ENCODE results near the gene SLC27A5. TPM values are rescaled to one million over a fixed set of nuclear protein-coding genes. Genes with fewer than 3 reads are reported as not detected.

Gene SLC27A5
- total and polyA plus RNA-seq, 2 experiments from 2014 or later, result 9.0 to 19.1 TPM

DNA sequence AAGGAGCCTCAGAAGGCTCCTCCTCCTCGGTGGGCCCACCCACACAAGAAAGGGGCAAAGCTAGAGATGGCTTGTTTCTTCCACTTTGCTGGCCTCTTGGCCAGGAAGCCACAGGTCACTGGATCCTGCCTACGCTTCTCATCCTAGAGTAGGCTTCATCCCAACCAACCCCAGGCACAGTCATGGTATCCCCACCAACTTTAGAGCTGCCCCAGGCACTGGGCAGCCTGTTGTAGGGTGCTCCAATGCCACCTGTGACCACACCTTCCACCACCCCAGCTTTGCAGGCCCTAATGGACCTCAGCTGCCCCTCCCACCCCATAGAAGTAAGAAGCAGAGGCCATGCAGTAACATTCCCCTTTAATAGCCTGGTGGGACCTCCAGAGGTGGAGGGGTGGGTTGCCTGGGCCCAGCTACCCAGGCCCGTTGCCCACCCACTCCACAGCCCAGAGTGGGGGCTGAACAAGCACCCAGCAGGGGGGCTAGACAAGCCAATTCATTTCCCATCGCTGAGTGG, 43.6 kb upstream of the SLC27A5 start:
- peak overlapping the region; percentile 93 for H3K4me2 ChIP-seq
- no peak overlapping the region for H2AFZ ChIP-seq
- no peaks in the 10 kb centered on the region for H3K9me3 ChIP-seq (ENCODE audit: low read depth)
- H3K4me1 ChIP-seq (ENCODE audit: insufficient read depth), result peaks cover 27% of the 10 kb centered on the region
- H4K20me1 ChIP-seq (ENCODE audit: insufficient read depth, poor library complexity, severe bottlenecking), result peaks cover 3% of the 10 kb centered on the region
- no peaks in the 10 kb centered on the region for H3K9me2 ChIP-seq (replicated peaks; ENCODE audit: insufficient read depth)
- WGBS (ENCODE audit: low lambda C conversion rate, missing lambda C conversion rate), result 68% methylated on average over 3 of the region's 4 CpGs
- no peak for TF ChIP-seq EZH2 (IDR thresholded peaks at IDR 0.05; ENCODE audit: borderline replicate concordance)
- no peak for TF ChIP-seq EZH2phosphoT487 (IDR thresholded peaks at IDR 0.05; ENCODE audit: low read depth, severe bottlenecking, unreplicated experiment)
- TF ChIP-seq, protein P1, sequence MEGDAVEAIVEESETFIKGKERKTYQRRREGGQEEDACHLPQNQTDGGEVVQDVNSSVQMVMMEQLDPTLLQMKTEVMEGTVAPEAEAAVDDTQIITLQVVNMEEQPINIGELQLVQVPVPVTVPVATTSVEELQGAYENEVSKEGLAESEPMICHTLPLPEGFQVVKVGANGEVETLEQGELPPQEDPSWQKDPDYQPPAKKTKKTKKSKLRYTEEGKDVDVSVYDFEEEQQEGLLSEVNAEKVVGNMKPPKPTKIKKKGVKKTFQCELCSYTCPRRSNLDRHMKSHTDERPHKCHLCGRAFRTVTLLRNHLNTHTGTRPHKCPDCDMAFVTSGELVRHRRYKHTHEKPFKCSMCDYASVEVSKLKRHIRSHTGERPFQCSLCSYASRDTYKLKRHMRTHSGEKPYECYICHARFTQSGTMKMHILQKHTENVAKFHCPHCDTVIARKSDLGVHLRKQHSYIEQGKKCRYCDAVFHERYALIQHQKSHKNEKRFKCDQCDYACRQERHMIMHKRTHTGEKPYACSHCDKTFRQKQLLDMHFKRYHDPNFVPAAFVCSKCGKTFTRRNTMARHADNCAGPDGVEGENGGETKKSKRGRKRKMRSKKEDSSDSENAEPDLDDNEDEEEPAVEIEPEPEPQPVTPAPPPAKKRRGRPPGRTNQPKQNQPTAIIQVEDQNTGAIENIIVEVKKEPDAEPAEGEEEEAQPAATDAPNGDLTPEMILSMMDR (IDR thresholded peaks at IDR 0.05; ENCODE audit: poor library complexity), result no peak
- DNase-seq (ENCODE audit: low spot score), result no peak
- peaks cover 55% of the 10 kb centered on the region for H3K79me2 ChIP-seq
- no peaks in the 10 kb centered on the region for H3K36me3 ChIP-seq (replicated peaks; ENCODE audit: insufficient read depth, low read depth)
- H3K4me3 ChIP-seq, result no peak overlapping the region
- no peaks in the 10 kb centered on the region for H3K27me3 ChIP-seq
- H3K27ac ChIP-seq, result peak overlapping the region; percentile 95

DNA sequence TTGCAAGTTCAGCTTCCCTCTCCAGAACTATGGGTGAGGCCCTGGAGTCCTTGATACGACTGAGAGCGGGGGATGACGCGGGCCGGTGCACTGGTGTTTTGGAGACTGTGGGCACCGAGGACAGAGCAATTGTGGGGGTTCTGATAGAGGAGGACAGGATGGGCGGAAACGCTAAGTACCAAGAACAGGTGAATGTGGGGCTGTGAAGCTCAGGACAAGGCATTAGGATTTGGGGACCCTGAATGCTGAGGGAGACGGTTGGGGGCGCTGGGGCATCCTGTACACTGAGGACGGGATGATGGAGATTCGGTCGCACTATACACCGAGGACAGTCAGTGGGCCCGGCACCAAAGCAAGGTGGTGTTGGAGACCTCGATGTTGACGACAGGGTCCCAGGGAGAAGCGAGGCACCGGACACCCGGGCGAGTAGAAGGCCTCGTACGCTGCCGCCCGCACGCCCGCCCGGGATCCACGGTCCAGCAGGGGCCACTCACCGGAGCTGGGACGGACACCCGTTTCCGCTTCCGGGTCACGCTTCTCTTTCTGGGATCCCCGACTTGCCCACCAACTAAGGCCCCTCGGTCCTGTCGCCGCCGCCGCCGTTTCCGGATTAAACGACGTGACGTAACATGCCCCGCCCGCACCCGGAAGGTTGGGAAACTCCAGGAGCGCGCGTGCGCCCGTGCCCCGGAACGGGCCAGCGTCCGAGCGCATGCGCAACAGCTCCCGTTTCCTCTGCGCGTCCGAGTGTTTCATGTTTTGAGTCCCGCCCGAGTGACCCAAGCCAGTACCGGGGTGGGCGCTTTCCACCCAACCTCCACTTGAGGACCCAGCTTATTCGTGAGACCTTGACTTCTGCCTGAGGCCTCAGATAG, 42.9 kb upstream of the SLC27A5 start, which contains the start of gene CHMP2A:
Gene CHMP2A (minus strand): TSS at position 612 of the 875 bp plus-strand sequence. CDS start 893 bp downstream, outside the sequence.
- peak within 1 kb of the TSS; percentile 50 for H3K4me3 ChIP-seq
- peaks cover 3% of the 10 kb centered on the region for H4K20me1 ChIP-seq (ENCODE audit: insufficient read depth, poor library complexity, severe bottlenecking)
- peak; percentile 99 for DNase-seq (ENCODE audit: low spot score)
- H2AFZ ChIP-seq, result peak within 1 kb of the TSS; percentile 23
- no peaks in the 10 kb centered on the region for H3K9me3 ChIP-seq (ENCODE audit: low read depth)
- peak within 1 kb of the TSS; percentile 95 for H3K27ac ChIP-seq
- peak within 1 kb of the TSS; percentile 94 for H3K4me2 ChIP-seq
- H3K4me1 ChIP-seq (ENCODE audit: insufficient read depth), result peaks cover 20% of the 10 kb centered on the region
- no peaks in the 10 kb centered on the region for H3K9me2 ChIP-seq (replicated peaks; ENCODE audit: insufficient read depth)
- WGBS (ENCODE audit: low lambda C conversion rate, missing lambda C conversion rate), result 2% methylated on average over 68 of the region's 69 CpGs
- no peaks in the 10 kb centered on the region for H3K36me3 ChIP-seq (replicated peaks; ENCODE audit: insufficient read depth, low read depth)
- H3K27me3 ChIP-seq, result no peaks in the 10 kb centered on the region
- TF ChIP-seq, protein P1 (IDR thresholded peaks at IDR 0.05; ENCODE audit: poor library complexity), result no peak
- TF ChIP-seq EZH2phosphoT487 (IDR thresholded peaks at IDR 0.05; ENCODE audit: low read depth, severe bottlenecking, unreplicated experiment) (no peak), EZH2 (IDR thresholded peaks at IDR 0.05; ENCODE audit: borderline replicate concordance) (no peak)
- H3K79me2 ChIP-seq, result peaks cover 48% of the 10 kb centered on the region

DNA sequence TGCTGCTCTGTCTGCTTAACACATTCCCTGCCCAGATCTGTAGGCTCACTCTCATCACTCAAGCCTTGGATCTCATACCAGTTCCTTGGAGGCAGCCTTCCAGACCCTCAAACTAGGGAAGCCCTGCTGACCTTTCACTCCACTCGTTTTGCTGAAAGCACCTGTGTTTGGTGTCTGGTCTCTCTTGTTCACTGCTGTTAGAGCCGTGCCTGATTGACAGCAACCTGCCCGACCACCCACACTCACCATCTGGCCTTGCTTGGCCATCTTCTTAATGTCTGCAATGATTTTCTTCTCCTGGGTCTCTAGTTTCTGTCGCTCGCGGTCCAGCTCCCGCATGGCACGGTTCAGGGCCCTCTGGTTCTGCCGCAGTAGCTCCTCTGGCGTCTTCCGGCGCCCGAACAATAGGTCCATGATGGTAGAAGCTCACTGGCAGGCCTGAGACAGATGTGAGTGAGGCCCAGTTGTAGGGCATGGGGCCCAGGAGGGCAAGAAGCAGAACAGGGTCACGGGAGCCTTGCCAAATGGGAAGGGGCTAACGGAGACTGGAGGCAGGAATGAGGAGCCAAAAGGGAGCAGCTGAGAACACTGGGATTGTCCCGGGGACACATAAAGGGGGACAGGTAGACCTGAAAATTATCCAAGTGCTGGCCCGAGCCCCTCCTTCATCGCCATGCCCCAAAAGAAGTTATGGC, 42.2 kb upstream of the SLC27A5 start:
- peak; percentile 15 for DNase-seq (ENCODE audit: low spot score)
- no peak for TF ChIP-seq EZH2 (IDR thresholded peaks at IDR 0.05; ENCODE audit: borderline replicate concordance)
- TF ChIP-seq, protein P1 (IDR thresholded peaks at IDR 0.05; ENCODE audit: poor library complexity), result no peak
- Histone ChIP-seq H4K20me1 (ENCODE audit: insufficient read depth, poor library complexity, severe bottlenecking) (peaks cover 3% of the 10 kb centered on the region), H3K9me2 (replicated peaks; ENCODE audit: insufficient read depth) (no peaks in the 10 kb centered on the region), H3K27ac (peak overlapping the region; percentile 95), H3K4me1 (ENCODE audit: insufficient read depth) (peaks cover 19% of the 10 kb centered on the region), H3K79me2 (peaks cover 52% of the 10 kb centered on the region), H3K36me3 (replicated peaks; ENCODE audit: insufficient read depth, low read depth) (peaks cover under 1% of the 10 kb centered on the region), H3K4me3 (peak overlapping the region; percentile 50), H2AFZ (no peak overlapping the region), H3K27me3 (no peaks in the 10 kb centered on the region), H3K4me2 (peak overlapping the region; percentile 93), H3K9me3 (ENCODE audit: low read depth) (no peaks in the 10 kb centered on the region)
- WGBS (ENCODE audit: low lambda C conversion rate, missing lambda C conversion rate), result 73% methylated on average over 18 of the region's 18 CpGs

Measured in hepatocyte (in vitro differentiated cells).